Suprapubic skin (tissue), 4 donors: ENCODE results near the gene PPP6C. TPM values are rescaled to one million over a fixed set of nuclear protein-coding genes. Genes with fewer than 3 reads are reported as not detected.

Source experiments
- DNase-seq, 2 donors: peaks; one replicate each; pipeline ENCODE4 v3.0.0-alpha.2; 2019; ENCODE audit warnings: low spot score in 2 of 2
- H3K27ac ChIP-seq: fragments of 200-600 bp; sonication (generic); one replicate; pipeline ENCODE4 v1.5.1; 2019
- H3K27me3 ChIP-seq: fragments of 200-600 bp; sonication (generic); one replicate; pipeline ENCODE4 v1.5.1; 2019
- H3K36me3 ChIP-seq: fragments of 200-600 bp; sonication (generic); one replicate; pipeline ENCODE4 v1.5.1; 2019
- H3K4me1 ChIP-seq: fragments of 200-600 bp; sonication (generic); one replicate; pipeline ENCODE4 v1.5.1; 2019
- H3K4me3 ChIP-seq: fragments of 200-600 bp; sonication (generic); one replicate; pipeline ENCODE4 v1.5.1; 2019; ENCODE audit warnings: mild to moderate bottlenecking
- H3K9me3 ChIP-seq: fragments of 200-600 bp; sonication (generic); one replicate; pipeline ENCODE4 v1.5.1; 2019
- CTCF ChIP-seq, 2 donors: fragments of 200-600 bp in 1 of 2; fragments of 450-650 bp in 1 of 2; sonication (generic) in 1 of 2; IDR thresholded peaks; one replicate each; pipeline ENCODE4 v1.5.1; 2016 to 2019; ENCODE audit warnings: antibody characterized with exemption in 2 of 2, mild to moderate bottlenecking in 1 of 2, moderate library complexity in 1 of 2
- EP300 ChIP-seq: sonication (generic); formaldehyde crosslinking; IDR thresholded peaks from one replicate; pipeline ENCODE4 v1.6.1; 2017; ENCODE audit warnings: antibody characterized with exemption
- POLR2A ChIP-seq, 2 donors: fragments of 450-650 bp; IDR thresholded peaks; one replicate each; pipeline ENCODE4 v1.6.1; 2017; ENCODE audit warnings: antibody characterized with exemption in 2 of 2, mild to moderate bottlenecking in 2 of 2, moderate library complexity in 2 of 2
- POLR2AphosphoS5 ChIP-seq, 3 donors: sonication (generic); formaldehyde crosslinking; IDR thresholded peaks; one replicate each; pipeline ENCODE4 v1.6.1; 2017; ENCODE audit warnings: antibody characterized with exemption in 3 of 3
- WGBS: methylation state at CpG from one replicate; pipeline ENCODE4 v1.1.5; 2018; 5-methylcytosine and 5-hydroxymethylcytosine counted together
- total RNA-seq, 4 donors: library from RNA; depleted of rRNA; stranded (reverse); fragments of >200 nt; gene quantifications; one replicate each; pipeline ENCODE4 v1.1.0, GENCODE V29; 2016

PPP6C gene
- total RNA-seq, 4 donors from 2014 or later = 26.8 to 36.8 (median 29.6) TPM

DNA sequence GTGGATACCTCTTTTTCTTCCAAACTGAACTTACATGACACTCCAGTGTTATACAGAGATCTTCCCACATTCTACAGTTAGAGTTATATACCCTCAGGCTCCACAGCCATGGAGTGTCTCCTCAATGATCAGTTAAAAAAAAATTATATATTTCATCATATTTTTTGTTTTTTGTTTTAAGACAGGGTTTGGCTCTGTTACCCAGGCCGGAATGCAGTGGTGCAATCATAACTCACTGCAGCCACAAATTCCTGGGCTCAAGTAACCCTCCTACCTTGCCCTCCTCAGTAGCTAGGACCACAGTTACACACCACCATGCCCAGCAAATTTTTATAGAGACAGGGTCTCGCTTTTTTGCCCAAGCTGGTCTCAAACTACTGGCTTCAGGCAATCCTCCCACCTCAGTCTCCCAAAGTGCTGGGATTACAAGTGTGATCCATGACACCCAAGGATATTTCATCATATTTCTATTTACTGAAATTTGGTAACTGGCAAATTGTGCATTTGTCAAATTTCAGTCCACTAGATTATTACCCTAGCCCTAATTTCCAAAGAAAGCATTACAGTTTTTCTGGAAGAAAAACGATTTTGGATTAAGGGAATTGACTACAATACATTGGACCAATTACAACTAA is 28.2 kb downstream of the PPP6C start:
- TF ChIP-seq EP300 (no peak), POLR2AphosphoS5 (IDR thresholded peaks at IDR 0.05) (no peak), CTCF (IDR thresholded peaks at IDR 0.05) (no peak), POLR2A (IDR thresholded peaks at IDR 0.05) (no peak)
- Histone ChIP-seq H3K4me3 (no peak overlapping the region), H3K4me1 (peaks cover 15% of the 10 kb centered on the region), H3K36me3 (peaks cover 17% of the 10 kb centered on the region), H3K27ac (peak overlapping the region; percentile 37), H3K27me3 (no peaks in the 10 kb centered on the region), H3K9me3 (no peaks in the 10 kb centered on the region)
- no peak for DNase-seq
- WGBS = 63% methylated on average over 3 of the region's 3 CpGs

DNA sequence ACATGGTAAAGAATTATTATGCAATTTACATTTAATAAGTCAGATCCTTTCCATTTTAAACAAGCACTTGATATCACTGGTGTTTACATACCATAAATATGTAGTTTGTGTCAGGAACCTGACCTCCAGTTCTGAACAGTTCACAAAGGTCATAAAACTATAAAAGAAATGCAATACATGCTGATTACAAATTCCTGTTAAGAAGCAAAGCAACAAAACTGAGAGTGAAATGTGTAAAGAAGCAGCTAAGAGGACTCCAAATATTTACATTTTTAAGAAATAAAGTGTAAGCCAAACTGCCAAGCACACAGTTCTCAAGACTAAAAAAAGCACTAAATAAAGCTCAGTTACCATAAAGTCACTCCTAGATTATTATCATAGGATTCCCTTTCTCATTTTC is 28.9 kb downstream of the PPP6C start:
- Histone ChIP-seq H3K27ac (peak overlapping the region; percentile 37), H3K4me1 (peaks cover 15% of the 10 kb centered on the region), H3K4me3 (no peak overlapping the region), H3K27me3 (no peaks in the 10 kb centered on the region), H3K9me3 (no peaks in the 10 kb centered on the region), H3K36me3 (peaks cover 17% of the 10 kb centered on the region)
- DNase-seq = no peak
- no peak for TF ChIP-seq CTCF (IDR thresholded peaks at IDR 0.05)
- no peak for TF ChIP-seq POLR2AphosphoS5 (IDR thresholded peaks at IDR 0.05)
- TF ChIP-seq EP300 = no peak
- TF ChIP-seq POLR2A (IDR thresholded peaks at IDR 0.05) = no peak

DNA sequence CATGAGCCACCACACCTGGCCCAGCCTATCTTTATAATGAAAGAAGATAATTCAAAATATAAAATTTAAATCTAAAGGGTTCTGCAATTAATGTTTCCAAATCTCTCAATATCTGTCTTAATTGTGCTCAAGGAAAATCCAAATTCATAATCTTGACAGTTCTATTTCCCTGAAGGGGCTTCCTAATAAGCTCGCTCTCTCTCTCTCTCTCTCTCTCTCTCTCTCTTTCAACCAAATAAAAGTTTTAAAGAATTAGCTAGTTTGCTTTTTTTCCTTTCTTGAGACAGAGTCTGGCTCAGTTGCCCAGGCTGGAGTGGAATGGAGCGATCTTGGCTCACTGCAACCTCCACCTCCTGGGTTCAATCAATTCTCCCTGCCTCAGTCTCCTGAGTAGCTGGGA is 33.1 kb downstream of the PPP6C start:
- DNase-seq = no peak
- WGBS = 94% methylated on average over 2 of the region's 2 CpGs
- Histone ChIP-seq H3K36me3 (peaks cover 45% of the 10 kb centered on the region), H3K9me3 (no peaks in the 10 kb centered on the region), H3K27me3 (no peaks in the 10 kb centered on the region), H3K4me3 (no peak overlapping the region), H3K4me1 (peaks cover 12% of the 10 kb centered on the region), H3K27ac (no peak overlapping the region)
- TF ChIP-seq POLR2A (IDR thresholded peaks at IDR 0.05) (no peak), EP300 (no peak), CTCF (IDR thresholded peaks at IDR 0.05) (no peak), POLR2AphosphoS5 (IDR thresholded peaks at IDR 0.05) (no peak)

- DNase-seq = no peak
- Histone ChIP-seq H3K9me3 (no peaks in the 10 kb centered on the region), H3K27ac (no peak overlapping the region), H3K4me3 (no peak overlapping the region), H3K4me1 (no peaks in the 10 kb centered on the region), H3K36me3 (peaks cover 66% of the 10 kb centered on the region), H3K27me3 (no peaks in the 10 kb centered on the region)
- TF ChIP-seq CTCF (IDR thresholded peaks at IDR 0.05) (no peak), POLR2AphosphoS5 (IDR thresholded peaks at IDR 0.05) (no peak), EP300 (no peak)
- WGBS = 76% methylated on average over 4 of the region's 4 CpGs
Measured at GRCh38 chr9:125153712-125154367, 35.8 kb downstream of the PPP6C start.

DNA sequence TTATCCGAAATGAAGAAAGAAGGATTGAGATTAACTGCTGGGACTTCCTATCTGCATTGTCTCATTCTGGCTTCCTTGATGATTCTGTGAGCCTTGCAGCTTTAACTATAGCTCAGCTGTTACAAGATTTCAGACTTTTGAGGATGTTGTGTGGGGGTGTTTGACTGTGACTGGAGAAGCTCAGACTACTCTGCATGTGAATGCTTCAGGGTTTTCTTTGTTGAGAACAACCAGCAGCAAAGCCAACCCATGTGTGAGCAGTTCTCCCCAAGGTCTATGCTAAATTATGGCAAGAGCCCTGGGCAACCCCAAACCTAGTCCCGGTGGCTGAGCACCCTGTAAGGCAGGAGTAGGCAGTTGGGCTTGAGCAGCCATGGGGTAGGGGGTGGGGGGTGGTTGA is 37.9 kb downstream of the PPP6C start:
- Histone ChIP-seq H3K9me3 (no peaks in the 10 kb centered on the region), H3K4me1 (no peaks in the 10 kb centered on the region), H3K36me3 (peaks cover 56% of the 10 kb centered on the region)

More for the DNA sequence above, 37.9 kb downstream of the PPP6C start:
- no peak for DNase-seq
- 58% methylated on average over 2 of the region's 2 CpGs for WGBS
- Histone ChIP-seq H3K4me3 (no peak overlapping the region), H3K27me3 (no peaks in the 10 kb centered on the region), H3K27ac (no peak overlapping the region)
- TF ChIP-seq POLR2A (IDR thresholded peaks at IDR 0.05) = no peak
- TF ChIP-seq POLR2AphosphoS5 (IDR thresholded peaks at IDR 0.05) = no peak
- TF ChIP-seq EP300 = no peak
- no peak for TF ChIP-seq CTCF (IDR thresholded peaks at IDR 0.05)
